ENCODE results near the gene DOK7. TPM values are rescaled to one million over a fixed set of nuclear protein-coding genes. Genes with fewer than 3 reads are reported as not detected.

Gene DOK7
- total and polyA plus RNA-seq, 2 donors = 0.33 to 1.8 TPM

Other genes with a start within 250 kb of the DOK7 start
- 0.33 TPM for gene MSANTD1, start 214.1 kb upstream of the DOK7 start, total RNA-seq
- gene MSANTD1, start 214.1 kb upstream of the DOK7 start, polyA plus RNA-seq = 1.0 TPM
- 13.0 TPM for gene RGS12, start 170.3 kb upstream of the DOK7 start, total RNA-seq
- 30.4 TPM for gene RGS12, start 170.3 kb upstream of the DOK7 start, polyA plus RNA-seq
- 0.19 TPM for gene HGFAC, start 21.3 kb upstream of the DOK7 start, total RNA-seq
- gene HGFAC, start 21.3 kb upstream of the DOK7 start, polyA plus RNA-seq = 1.2 TPM
- gene LRPAP1, start 69.1 kb downstream of the DOK7 start, total RNA-seq = 67.7 TPM
- 52.5 TPM for gene LRPAP1, start 69.1 kb downstream of the DOK7 start, polyA plus RNA-seq

Measured in thymus (tissue), 2 donors.